MCF 10A (cell line): Measurements from ENCODE around the gene GLIS2. TPM values are rescaled to one million over a fixed set of nuclear protein-coding genes. Genes with fewer than 3 reads are reported as not detected.

Experiments
- BruUV-seq: library from RNA; stranded (reverse); fragments of 400-500 nt; replicated peaks from 2 replicates; lab custom pipeline; 2021; lab: Mats Ljungman, UMichigan
- CTCF ChIA-PET: fragments of 300-600 bp; sonication (Branson Sonifier 250); formaldehyde crosslinking; extraction: SDS; loops from one replicate; lab custom pipeline; 2021; ENCODE audit warnings: antibody characterized with exemption, inconsistent platforms; lab: Yijun Ruan, JAX
- POLR2A ChIA-PET: fragments of 300-600, 350-650 bp; sonication (Branson Sonifier 250); formaldehyde crosslinking; extraction: SDS; loops from one replicate; lab custom pipeline; 2020; ENCODE audit warnings: antibody characterized with exemption, inconsistent platforms; lab: Yijun Ruan, JAX
- DNase-seq: peaks from one replicate; pipeline ENCODE4 v3.0.0-alpha.2; 2018; ENCODE audit not compliant: unreplicated experiment
- H3K27ac Mint-ChIP-seq: one replicate; pipeline ENCODE4 v1.8.0; 2022; ENCODE audit warnings: mild to moderate bottlenecking, low read depth, mixed read lengths; ENCODE audit not compliant: unreplicated experiment
- H3K27me3 Mint-ChIP-seq: one replicate; pipeline ENCODE4 v1.8.0; 2022; ENCODE audit warnings: mixed read lengths; ENCODE audit not compliant: insufficient read depth, unreplicated experiment
- H3K36me3 Mint-ChIP-seq: one replicate; pipeline ENCODE4 v1.8.0; 2022; ENCODE audit warnings: mild to moderate bottlenecking, moderate library complexity, mixed read lengths; ENCODE audit not compliant: insufficient read depth, unreplicated experiment
- H3K4me1 Mint-ChIP-seq: one replicate; pipeline ENCODE4 v1.8.0; 2022; ENCODE audit warnings: mixed read lengths; ENCODE audit not compliant: insufficient read depth, unreplicated experiment
- H3K4me3 Mint-ChIP-seq: one replicate; pipeline ENCODE4 v1.8.0; 2022; ENCODE audit warnings: mild to moderate bottlenecking, moderate library complexity, mixed read lengths; ENCODE audit not compliant: unreplicated experiment
- H3K9me3 Mint-ChIP-seq: one replicate; pipeline ENCODE4 v1.8.0; 2022; ENCODE audit warnings: mixed read lengths; ENCODE audit not compliant: unreplicated experiment
- CTCF ChIP-seq: fragments of 200-600 bp; IDR thresholded peaks from one replicate; pipeline ENCODE4 v1.8.0; 2022; ENCODE audit warnings: antibody characterized with exemption, mild to moderate bottlenecking; ENCODE audit not compliant: unreplicated experiment
- intact Hi-C: fragments of 100-400 bp; cut with micrococcal nuclease; formaldehyde crosslinking; loops from 2 replicates; pipeline ENCODE4 v1.14.1; 2022
- total RNA-seq: library from RNA; stranded (reverse); gene quantifications from 2 replicates; pipeline ENCODE4 v1.2.3, GENCODE V29; 2022

Gene GLIS2
- total RNA-seq, 1 experiment from 2014 or later = 14.7 TPM

DNA sequence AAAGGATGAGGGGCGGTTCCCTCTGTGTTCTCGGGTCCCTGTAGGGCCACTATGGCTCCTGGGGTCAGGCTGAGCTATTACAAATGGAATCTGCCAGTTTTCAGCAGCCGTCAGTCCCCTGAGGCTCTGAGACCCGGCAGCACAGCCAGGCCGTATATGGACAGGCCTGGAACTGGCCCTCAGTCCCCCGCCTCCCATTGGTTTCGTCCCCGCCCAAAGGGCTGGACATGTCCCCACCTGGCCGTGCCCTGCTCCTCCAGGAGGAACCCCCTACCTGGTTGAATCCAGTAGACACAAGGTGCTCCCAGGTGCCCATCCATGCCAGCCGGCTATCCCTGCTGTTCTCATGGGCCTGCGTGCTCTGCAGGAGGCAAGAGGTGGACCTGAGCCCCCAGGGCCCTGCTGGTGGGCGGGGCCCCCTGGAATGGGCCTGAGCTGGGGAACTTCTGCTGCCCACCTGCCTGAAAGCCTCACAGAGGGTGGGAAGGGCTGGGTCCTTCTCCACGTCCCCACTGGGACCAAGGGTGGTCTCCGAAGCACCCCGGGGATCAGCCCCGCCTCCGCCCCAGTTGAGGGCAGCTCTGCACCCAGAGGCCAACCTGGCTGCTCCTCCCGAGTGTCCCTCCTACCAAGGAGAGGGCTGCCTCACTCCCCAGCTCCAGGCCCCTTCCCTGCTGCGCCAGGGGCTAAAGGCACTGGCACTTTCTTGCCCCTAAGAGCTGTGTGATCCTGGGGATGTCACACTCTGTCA lies 72.6 kb downstream of the GLIS2 start:
- no peak overlapping the region for H3K27ac Mint-ChIP-seq
- CTCF ChIA-PET = interaction anchor here (0.6 to 10.0 kb wide), 3 partner anchors 13 to 29 kb away, joined by 3 to 129 read pairs (median 10); no protein-coding TSS in a partner anchor
- H3K27me3 Mint-ChIP-seq = no peaks in the 10 kb centered on the region
- peaks cover 12% of the 10 kb centered on the region for H3K36me3 Mint-ChIP-seq
- POLR2A ChIA-PET = interaction anchor here (1.1 to 1.7 kb wide), 2 partner anchors 15 to 16 kb away, joined by 3 to 6 read pairs; no protein-coding TSS in a partner anchor
- BruUV-seq = no TSS peak
- H3K9me3 Mint-ChIP-seq = no peaks in the 10 kb centered on the region
- H3K4me3 Mint-ChIP-seq = no peak overlapping the region
- TF ChIP-seq CTCF = no peak
- no peak for DNase-seq
- intact Hi-C loops = no loop called here
- peaks cover 14% of the 10 kb centered on the region for H3K4me1 Mint-ChIP-seq

Other genes with a start within 250 kb of the GLIS2 start
- gene ADCY9, start 199.6 kb upstream of the GLIS2 start, total RNA-seq = 13.1 and 14.2 TPM in 2 replicates
- not detected in 2 replicates for gene SRL, start 74.0 kb upstream of the GLIS2 start, total RNA-seq
- gene TFAP4, start 43.0 kb upstream of the GLIS2 start, total RNA-seq = 15.5 and 23.9 TPM in 2 replicates
- gene PAM16, start 35.3 kb downstream of the GLIS2 start, total RNA-seq = 71.8 and 117 TPM in 2 replicates
- gene VASN, start 55.8 kb downstream of the GLIS2 start, total RNA-seq = 4.0 and 7.1 TPM in 2 replicates
- 20.3 and 24.9 TPM in 2 replicates for gene CORO7, start 100.5 kb downstream of the GLIS2 start, total RNA-seq
- 98.1 and 101 TPM in 2 replicates for gene DNAJA3, start 109.8 kb downstream of the GLIS2 start, total RNA-seq
- 41.2 and 48.6 TPM in 2 replicates for gene NMRAL1, start 158.6 kb downstream of the GLIS2 start, total RNA-seq
- 60.4 and 65.6 TPM in 2 replicates for gene HMOX2, start 160.3 kb downstream of the GLIS2 start, total RNA-seq
- 6.0 and 8.0 TPM in 2 replicates for gene CDIP1, start 222.7 kb downstream of the GLIS2 start, total RNA-seq
- gene C16orf96, start 240.3 kb downstream of the GLIS2 start, total RNA-seq = not detected in 2 replicates